Lung (tissue), 12 donors: ENCODE measurements around the gene CRABP2. TPM values are rescaled to one million over a fixed set of nuclear protein-coding genes. Genes with fewer than 3 reads are reported as not detected.

ENCODE experiments used
- ATAC-seq: fragments of 200-7000 bp; cut with Tn5 transposase; one replicate; pipeline ENCODE4 v1.9.1; 2020; ENCODE audit warnings: moderate number of reproducible peaks; ENCODE audit not compliant: insufficient read depth, low FRiP score
- DNase-seq, 3 donors: peaks; one replicate each; pipeline ENCODE4 v3.0.0-alpha.2; 2013 to 2017
- H3K27ac ChIP-seq, 2 donors: one replicate each; pipeline ENCODE4 v1.5.1; 2013; ENCODE audit warnings: mild to moderate bottlenecking in 2 of 2, moderate library complexity in 2 of 2, control low read depth in 1 of 2, inconsistent platforms in 1 of 2, low read depth in 1 of 2, low read length in 1 of 2
- H3K27me3 ChIP-seq, 3 donors: one replicate each; pipeline ENCODE4 v1.5.1; 2013; ENCODE audit warnings: low read length in 2 of 3; ENCODE audit not compliant: control insufficient read depth in 3 of 3, insufficient read depth in 3 of 3
- H3K36me3 ChIP-seq, 4 donors: one replicate each; pipeline ENCODE4 v1.5.1; 2013; ENCODE audit warnings: low read length in 4 of 4, mild to moderate bottlenecking in 1 of 4, moderate library complexity in 1 of 4; ENCODE audit not compliant: control insufficient read depth in 4 of 4, insufficient read depth in 4 of 4
- H3K4me1 ChIP-seq, 5 donors: one replicate each; pipeline ENCODE4 v1.5.1; 2013; ENCODE audit warnings: low read length in 5 of 5, mild to moderate bottlenecking in 2 of 5, moderate library complexity in 1 of 5; ENCODE audit not compliant: control insufficient read depth in 5 of 5, insufficient read depth in 5 of 5
- H3K4me3 ChIP-seq: one replicate; pipeline ENCODE4 v1.5.1; 2013; ENCODE audit warnings: mild to moderate bottlenecking, control low read depth, moderate library complexity
- H3K9ac ChIP-seq, 2 donors: one replicate each; pipeline ENCODE4 v1.5.1; 2013; ENCODE audit warnings: low read length in 2 of 2, control low read depth in 1 of 2; ENCODE audit not compliant: insufficient read depth in 1 of 2
- H3K9me3 ChIP-seq, 4 donors: one replicate each; pipeline ENCODE4 v1.5.1; 2013; ENCODE audit warnings: low read length in 3 of 4, mild to moderate bottlenecking in 1 of 4, moderate library complexity in 1 of 4; ENCODE audit not compliant: control insufficient read depth in 4 of 4, insufficient read depth in 3 of 4
- CTCF ChIP-seq: IDR thresholded peaks from 2 replicates; pipeline ENCODE4 v1.5.1; 2012; ENCODE audit warnings: mild to moderate bottlenecking; ENCODE audit errors: control extremely low read depth, extremely low read depth
- WGBS, 2 donors: extraction: QIAGEN DNeasy Blood & Tissue Kit; methylation state at CpG; one replicate each; pipeline ENCODE4 v1.1.7; 2013; 5-methylcytosine and 5-hydroxymethylcytosine counted together
- polyA plus RNA-seq, 2 donors: library from polyadenylated mRNA; stranded (reverse); fragments of 200-250 nt; gene quantifications; one replicate each; pipeline ENCODE4 v1.2.1, GENCODE V29; 2013
- total RNA-seq, 2 donors: library from RNA; depleted of rRNA in 1 of 2; stranded (reverse); fragments of >200 nt in 1 of 2; gene quantifications; one replicate each; pipeline ENCODE4 v1.2.1, GENCODE V29; 2014 to 2021
- donor health status: control.
- donor health status: control.
- donor health status: Bipolar disorder and iron deficiency.
- donor health status: healthy.
- donor health status: DM: yes; HTN: yes; CAD: no.

CRABP2 gene
- total and polyA plus RNA-seq, 4 donors = 1.3 to 13.6 (median 4.9) TPM

- DNase-seq (peak; percentile 89 to 94 (median 90)), ATAC-seq (peak; percentile 58)
- Histone ChIP-seq H3K27ac (no peak overlapping the region), H3K4me1 (peaks cover 9 to 44% (median 12%) of the 10 kb centered on the region in 5 donors), H3K36me3 (no peaks in the 10 kb centered on the region), H3K9ac (peak overlapping the region in 1 of 2 donors; percentile 44), H3K9me3 (no peaks in the 10 kb centered on the region), H3K4me3 (no peak overlapping the region), H3K27me3 (peaks cover 0 to 23% (median 0%) of the 10 kb centered on the region in 3 donors)
- 2% methylated on average over 54 of the region's 54 CpGs for WGBS, 2 donors
- TF ChIP-seq CTCF = peak; percentile 87
Measured at GRCh38 chr1:156656806-156657740, 48.3 kb downstream of the CRABP2 start.

- TF ChIP-seq CTCF = no peak
- 57 to 67% methylated on average over 9 of the region's 9 CpGs for WGBS, 2 donors
- H3K27me3 ChIP-seq = peaks cover 0 to 26% (median 0%) of the 10 kb centered on the region in 3 donors
- H3K4me3 ChIP-seq = no peak overlapping the region
- ATAC-seq (no peak), DNase-seq (no peak)
- no peak overlapping the region for H3K9ac ChIP-seq
- H3K4me1 ChIP-seq = peaks cover 4 to 37% (median 9%) of the 10 kb centered on the region in 5 donors
- no peak overlapping the region for H3K27ac ChIP-seq
- H3K36me3 ChIP-seq = no peaks in the 10 kb centered on the region
- H3K9me3 ChIP-seq = peaks cover 0 to 2% (median 0%) of the 10 kb centered on the region in 4 donors
Measured at GRCh38 chr1:156655904-156656516, 49.4 kb downstream of the CRABP2 start.

- no peak for DNase-seq
- Histone ChIP-seq H3K27ac (no peak overlapping the region), H3K9me3 (peaks cover 0 to 2% (median 0%) of the 10 kb centered on the region in 4 donors), H3K4me3 (no peak overlapping the region), H3K36me3 (no peaks in the 10 kb centered on the region), H3K27me3 (peaks cover 0 to 27% (median 0%) of the 10 kb centered on the region in 3 donors), H3K9ac (no peak overlapping the region), H3K4me1 (peaks cover 0 to 32% (median 4%) of the 10 kb centered on the region in 5 donors)
- WGBS, 2 donors = 46 to 50% methylated on average over 2 of the region's 2 CpGs
- no peak for ATAC-seq
- no peak for TF ChIP-seq CTCF
Measured at GRCh38 chr1:156655151-156655903, 50.1 kb downstream of the CRABP2 start.
